ENCODE measurements around the gene CCM2.
A peak's percentile ranks its signal among the peaks of the same experiment; 100 is the strongest.

The CCM2 gene

DNA sequence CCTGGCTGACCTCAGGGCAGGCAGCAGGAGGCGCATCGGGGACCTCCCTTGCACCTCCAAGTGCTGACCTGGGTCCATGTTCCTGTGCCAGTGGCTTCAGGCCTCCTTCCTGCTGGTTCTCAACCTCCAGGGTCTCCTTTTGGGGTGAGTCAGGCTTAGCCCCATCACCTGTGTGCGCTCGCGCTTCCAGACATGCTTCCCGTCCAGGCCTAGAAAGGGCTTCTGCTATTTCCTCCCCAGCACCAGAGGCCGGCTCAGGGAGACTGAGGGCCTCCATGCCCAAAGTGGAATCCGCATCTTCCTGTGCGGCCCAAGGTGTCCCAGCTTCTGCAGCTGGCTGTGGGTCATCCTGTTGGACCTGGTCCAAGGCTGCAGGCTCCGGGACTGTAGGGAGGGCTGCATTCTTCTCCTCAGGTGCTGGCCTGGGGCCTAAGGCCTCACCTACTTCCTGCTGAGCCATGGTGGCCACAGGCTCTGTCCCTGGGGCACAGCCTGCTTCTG is 82.9 kb downstream of the CCM2 start:
- no peak for DNase-seq

GRCh38 chr7:45084336-45084735 is 84.3 kb downstream of the CCM2 start:
- no peak for DNase-seq

GRCh38 chr7:45084901-45085618 is 85.1 kb downstream of the CCM2 start:
- DNase-seq = no peak

DNA sequence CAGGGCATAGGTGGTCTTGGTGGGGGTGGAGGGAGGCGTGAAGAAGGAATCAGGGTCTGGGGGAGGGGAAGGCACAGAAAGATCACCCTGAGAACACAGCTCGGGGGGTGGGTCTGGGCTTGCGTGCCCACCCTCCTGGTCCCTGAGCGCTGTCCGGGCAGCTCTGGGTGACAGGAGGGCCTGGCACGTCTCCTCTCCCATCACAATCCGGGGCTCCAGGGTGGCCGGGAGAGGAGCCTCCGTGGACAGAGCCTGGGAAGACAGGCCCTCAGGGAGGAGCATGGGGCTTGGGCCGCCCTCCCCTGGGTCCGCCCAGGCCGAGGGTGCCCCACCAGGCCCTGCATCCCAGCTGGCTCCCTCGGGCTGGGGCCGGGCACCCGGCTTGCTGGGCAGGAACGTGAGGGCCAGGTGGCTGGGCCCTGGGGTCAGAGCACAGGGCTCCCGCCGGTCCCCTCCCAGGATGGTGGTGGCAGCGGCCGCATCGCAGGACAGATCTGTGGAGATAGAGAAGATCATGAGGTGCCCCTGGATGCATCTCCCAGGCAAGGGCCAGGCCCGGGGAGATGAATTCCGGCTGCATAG is 85.7 kb downstream of the CCM2 start:
- DNase-seq = no peak

GRCh38 chr7:45086331-45087065 is 86.5 kb downstream of the CCM2 start:
- no peak for DNase-seq

DNA sequence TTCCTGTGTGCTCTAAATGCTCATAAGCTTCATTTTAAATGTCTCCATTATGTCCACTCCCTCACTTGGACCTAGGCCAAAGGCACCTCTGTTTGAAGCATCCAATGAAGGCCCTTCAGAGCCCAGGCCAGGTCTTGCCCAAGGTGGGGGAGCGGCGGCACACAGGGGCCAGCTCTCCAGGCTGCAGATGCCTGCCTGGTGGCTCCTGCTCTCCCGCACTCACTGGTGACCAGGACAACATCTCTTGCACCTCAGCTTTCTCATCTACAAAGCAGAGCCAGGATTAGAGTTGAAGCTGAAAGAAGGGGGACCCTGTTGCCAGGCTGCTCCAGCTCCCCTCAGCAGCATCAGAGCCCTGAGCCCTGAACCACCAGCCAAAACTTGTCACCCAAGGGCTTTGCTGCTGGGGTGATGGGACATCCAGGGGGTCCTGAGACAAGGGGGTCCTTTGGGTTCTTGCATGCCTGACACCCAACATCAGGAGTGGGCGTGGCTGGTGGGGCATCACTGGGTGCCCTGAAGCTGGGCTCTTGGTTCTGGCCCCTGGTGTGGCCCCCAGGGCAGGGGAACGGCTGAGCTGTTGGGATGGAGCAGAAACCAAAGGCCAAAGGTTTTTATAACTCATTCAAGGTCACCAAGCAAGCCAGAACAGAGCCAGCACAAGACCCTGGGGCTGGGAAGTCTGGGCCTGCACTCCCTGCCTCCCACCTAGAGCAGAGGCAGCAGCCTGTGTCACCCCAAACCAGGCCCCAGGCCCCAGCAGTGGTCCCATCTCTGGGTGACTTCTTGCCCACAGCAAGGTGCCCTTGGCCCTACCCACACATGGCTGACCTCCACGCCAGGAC is 87.5 kb downstream of the CCM2 start:
- no peak for DNase-seq

DNA sequence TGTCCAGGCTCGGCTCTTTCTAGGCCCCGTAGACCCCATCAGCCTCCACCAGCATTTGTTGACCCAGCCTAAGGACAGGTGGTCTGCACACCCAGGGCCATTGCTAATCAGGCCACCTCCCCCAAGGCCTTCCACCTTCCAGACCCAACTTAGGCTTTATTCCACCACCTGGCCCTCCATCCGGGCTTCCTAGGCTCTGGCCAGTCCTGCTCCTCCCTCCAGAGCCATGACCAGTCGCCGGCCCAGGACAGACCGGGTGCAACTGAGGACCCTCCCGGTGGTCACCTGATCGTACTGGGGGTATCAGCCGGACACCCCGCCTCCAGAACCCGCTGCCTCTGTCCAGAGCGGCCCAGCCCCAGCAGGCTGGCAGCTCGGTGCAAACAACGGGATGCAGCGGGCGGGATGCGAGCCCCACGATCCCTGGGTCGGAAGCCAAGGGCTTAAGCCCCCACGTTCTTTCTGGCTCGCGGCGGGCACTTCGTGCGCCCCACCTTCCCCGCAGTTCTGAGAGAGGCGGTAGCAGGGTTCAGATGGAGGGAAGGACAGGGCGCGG is 88.2 kb downstream of the CCM2 start:
- DNase-seq = no peak

DNA sequence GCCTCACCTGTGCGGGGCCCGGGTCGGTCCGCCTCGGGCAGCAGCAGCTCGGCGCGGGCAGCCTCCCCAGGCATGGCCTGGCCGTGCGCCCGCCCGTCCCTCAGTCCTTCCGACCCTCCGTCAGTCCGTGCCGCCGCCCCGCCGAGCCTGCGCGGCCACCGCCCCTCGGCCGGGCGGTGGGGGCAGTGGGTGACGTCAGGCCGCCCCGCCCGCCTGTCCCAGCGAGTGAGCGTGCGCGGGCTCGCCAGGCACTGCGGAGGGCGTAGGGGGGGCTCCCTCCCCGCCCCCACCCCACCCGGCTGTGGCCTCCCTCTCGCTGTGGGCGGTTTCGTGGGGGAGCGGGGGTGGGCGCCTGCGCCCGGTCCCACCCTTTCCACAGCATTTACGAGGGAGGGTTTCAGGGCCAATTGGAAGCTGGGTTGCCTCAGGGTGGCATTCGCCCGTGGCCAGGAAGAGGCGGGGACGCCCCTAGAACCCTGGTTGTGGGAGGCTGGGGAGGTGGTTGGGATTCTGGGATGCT is 88.9 kb downstream of the CCM2 start, which contains the start of gene NACAD:
NACAD (minus strand) TSS at position 149 of the 520 bp plus-strand sequence; CDS start at position 74, 75 bp downstream.
- no peak for DNase-seq

DNA sequence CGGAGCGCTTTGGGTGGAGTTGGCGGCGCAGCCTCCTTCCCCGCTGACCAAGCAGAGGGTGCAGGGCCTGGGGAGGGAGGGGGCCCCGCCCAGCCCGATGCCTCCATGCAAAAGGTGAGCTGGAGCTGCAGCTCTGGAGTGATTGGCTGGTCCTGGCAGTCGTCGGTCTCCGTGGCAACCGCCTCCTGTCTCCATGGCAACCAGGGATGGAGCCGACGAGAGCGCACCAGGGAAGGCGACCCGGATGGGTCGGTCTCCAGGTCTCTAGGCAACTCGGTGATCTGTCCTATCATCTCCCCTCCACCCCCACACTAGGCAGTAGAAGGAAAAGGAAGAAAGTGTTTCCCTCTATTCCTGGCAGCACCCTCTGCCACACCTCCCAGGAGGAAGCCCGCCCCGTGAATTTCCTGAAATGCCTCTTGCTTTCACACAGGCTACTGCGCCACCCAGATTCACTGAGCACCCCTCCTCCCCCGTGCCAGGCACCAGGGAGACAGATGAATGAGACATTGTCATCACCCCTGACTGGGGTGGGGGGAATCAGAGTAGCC is 89.4 kb downstream of the CCM2 start:
- DNase-seq = peak; percentile 22 to 53 (median 44)

DNA sequence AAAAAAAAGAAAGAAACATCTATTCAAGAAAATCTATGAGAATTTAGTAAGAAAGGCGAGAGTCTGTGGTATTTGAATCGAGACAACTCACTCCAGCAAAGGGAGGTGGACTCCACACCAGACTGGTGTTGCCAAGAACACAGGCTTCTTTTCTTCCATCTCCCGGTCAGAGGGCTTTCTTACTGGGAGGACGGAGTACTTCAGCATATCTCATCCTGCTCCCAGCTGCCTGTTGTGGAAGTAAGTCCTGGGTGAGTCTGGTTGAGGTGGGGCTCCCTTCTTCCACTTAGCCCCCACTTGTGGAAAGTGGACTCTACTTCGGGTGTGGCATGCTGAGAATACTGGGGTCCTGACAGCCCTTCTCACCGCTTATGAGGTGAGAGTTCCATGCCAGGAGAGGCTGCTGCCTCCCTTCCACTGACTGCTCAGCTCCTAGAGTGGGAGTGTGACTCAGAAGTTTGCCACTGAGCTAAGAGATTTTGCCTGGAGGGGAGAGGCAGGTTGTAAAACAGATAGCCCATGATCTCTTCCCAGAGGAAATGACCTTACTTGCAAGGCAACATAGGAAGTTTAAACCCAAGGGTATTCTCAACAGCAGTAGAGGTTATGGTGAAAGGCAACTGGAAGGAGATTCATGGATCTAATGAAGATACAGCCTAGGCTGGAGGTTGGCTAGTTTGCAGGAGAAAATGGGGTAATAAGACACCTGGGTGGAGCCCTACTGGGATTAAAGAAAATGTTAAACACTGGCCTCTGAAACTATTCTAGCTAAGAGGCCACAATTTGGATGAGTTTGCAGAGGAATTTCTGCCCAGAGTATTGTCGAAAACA is 92.3 kb downstream of the CCM2 start:
- no peak for DNase-seq

GRCh38 chr7:45092931-45093235 is 92.9 kb downstream of the CCM2 start:
- no peak for DNase-seq

GRCh38 chr7:45098983-45099839 is 99.2 kb downstream of the CCM2 start:
- no peak for DNase-seq

DNA sequence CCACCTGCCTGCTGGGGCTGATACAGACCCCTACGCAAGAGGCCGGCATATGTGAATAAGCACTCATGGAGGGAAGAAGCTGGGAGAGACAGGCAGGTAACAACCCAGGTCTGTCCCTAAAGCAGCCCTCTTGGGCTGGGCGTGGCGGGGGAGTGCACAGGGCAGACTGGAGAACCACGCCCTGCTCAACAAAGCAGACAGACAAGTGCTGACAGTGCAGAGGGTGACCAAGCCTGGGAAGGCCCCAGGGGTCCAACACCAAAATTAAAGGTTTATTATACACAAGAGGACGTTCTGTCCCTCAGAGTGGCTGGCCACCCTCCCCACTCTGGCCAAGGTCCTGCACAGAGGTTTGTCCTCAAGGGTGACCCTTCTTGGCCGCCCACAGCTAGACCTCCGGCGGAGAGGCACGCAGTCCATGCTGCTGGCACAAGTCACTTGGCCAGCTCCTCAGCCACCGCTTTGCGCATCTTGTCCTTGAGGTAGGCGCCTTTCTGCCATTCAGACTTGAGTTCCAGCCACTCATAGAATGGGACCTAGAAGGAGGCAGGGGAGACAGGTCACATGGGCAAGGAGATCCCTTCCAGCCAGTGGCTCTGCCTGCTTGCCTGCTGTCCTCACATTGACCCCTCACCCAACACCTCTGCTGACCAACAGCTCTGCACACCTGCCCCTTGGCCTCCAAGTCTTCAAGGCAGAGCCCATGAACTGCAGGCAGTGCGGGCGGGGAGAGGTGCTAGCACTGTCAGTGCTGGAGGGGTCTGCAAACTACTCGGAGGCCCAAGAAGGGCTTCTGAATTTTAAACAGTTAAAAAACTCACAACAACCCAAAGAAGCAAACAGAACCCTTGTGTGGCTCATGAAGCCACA is 100.1 kb downstream of the CCM2 start:
- no peak for DNase-seq

DNA sequence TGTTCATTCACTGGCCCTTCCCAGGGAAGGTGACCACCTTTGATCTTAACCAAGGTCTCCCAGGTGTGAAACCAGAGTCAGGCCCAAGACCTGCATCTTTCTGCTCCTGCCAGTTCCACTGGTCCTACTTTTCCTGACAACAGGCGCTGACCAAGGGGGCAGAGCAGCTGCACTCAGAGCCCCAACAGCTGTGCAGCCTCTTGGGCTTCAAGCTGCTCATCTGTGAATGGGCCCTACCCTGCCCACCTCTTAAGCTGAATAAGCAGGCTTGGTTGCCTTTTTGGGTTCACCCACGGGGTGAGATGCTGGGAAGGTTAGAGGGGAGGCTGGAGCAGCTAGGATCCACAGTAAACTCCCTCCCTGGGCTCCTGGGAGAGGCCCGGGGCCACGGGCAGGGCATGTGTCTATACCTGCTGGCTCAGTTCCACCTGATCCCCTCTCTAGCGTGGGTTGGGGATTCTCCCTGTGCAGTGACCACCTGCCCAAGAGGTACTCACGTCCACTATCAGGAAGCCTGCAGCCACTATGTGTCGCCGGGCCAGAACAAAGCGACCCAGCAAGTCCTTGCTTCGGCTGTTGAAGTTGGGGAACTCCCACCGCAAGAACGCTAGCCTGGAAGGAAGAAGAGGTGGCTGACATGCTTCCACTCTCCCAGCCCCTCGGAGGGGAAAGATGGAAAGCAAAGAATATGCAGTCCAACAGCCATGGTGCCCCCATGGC is 100.9 kb downstream of the CCM2 start:
- no peak for DNase-seq

DNA sequence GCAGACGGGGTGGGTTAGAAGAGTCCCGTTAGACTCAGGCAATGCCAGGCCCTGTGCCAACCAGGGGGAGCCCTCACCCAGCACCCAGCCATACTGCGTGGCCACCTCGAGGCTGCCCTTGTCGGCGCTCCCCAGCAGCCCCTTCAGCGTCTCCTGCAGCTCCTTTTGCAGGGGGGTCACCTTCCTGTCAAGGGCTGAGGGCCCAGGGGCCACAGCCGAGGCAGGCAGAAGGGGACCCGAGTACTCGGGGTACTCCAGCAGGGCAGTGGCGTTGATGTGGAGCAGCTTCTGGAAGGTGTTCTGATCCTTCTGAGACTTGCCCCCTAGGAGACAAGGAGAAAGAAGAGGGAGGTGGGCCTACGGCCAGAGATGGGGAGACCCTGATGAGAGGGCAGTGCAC is 101.7 kb downstream of the CCM2 start:
- no peak for DNase-seq

GRCh38 chr7:45102785-45103712 is 103.0 kb downstream of the CCM2 start:
- no peak for DNase-seq

Measured in stimulated activated naive CD4-positive, alpha-beta T cell (primary cell).